Measurements from ENCODE around the gene HOXD8. TPM values are rescaled to one million over a fixed set of nuclear protein-coding genes. Genes with fewer than 3 reads are reported as not detected.

Gene HOXD8
- total RNA-seq, 1 donor from 2014 or later: 30.3 TPM

DNA sequence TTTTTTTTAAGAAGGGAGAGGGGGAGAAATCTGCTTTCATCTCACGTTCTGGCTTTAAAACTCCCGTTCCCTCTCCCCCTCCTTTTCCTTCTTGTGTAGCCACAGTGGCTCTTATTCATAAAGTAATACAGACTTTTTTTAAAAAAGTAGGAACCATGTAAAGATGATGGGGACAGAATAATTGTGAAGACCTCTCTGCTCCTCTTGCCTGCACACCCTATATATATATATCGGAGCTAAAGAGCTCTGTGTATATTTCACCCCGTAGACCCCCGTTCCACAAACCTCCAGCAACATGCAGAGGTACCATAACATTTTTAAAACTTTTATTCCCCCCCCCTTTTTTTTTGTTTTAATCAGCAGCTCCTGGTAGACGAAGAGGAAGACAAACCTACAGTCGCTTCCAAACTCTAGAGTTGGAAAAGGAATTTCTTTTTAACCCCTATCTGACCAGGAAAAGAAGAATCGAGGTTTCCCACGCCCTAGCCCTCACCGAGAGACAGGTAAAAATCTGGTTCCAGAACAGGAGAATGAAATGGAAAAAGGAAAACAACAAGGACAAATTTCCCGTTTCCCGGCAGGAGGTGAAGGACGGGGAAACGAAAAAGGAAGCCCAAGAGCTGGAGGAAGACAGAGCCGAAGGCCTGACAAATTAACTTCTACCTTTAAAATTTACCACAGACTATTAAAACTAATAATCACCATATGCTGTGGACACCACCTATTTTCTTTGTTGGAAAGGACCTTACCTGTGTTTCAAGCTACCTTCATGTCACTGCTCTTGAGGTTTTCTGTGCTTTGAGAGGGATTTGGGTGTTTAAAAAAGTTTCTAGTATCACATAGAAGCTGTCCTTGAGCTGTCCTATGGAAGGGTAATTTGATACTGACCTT lies 1.7 kb downstream of the HOXD8 start:
- DNase-seq: peak; percentile 40

- DNase-seq: no peak
These were observed 2.3 kb downstream of the HOXD8 start for GRCh38 chr2:176131848-176132158.

DNA sequence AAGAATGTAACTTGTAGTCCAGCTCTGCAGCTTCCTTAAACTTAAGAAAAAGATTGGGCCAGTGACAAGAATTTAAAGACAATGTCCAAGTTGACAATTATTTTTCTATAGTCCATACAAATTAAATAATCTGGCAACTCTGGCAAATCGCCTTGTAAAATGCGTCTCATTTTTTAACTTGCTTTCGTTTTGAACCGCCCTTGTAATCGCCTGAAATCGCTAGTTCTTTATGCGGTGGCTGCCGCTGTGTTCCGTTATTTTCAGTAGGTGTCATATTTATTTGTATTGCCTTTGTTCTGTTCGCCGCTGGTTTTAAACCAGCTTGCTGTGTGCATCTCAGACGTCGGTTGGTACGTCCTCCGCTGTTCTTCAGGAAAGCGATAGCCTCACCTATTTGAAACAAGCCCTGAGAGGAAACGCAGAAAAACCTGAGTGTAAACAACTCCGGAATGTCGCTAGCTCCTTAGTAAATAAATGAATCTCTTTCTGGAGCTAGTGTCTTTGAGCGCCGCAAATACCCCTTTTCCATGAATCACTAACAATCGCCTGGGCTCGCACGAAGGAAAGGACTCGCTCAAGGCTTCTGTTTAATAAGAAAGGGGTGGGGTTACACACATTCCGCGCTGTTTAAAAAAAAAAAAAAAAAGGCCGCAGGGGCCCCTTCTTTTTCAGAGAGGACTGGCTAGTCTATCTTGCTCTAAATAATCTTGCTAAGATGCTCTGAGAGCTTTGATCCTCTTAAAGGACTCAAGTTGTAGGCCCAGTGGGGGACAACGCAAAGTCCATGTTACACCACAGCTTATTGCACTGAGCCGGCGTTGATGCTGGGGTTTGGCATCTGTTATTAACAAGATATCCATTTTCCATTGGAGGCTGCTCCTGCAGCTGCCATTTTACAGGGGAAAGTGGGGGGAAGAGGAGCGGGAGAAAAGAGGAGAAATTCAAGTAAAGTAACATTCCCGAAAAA lies 3.0 kb downstream of the HOXD8 start:
- DNase-seq: peak; percentile 82

- DNase-seq: peak; percentile 37
These were observed 3.9 kb downstream of the HOXD8 start for GRCh38 chr2:176133389-176133788.

DNA sequence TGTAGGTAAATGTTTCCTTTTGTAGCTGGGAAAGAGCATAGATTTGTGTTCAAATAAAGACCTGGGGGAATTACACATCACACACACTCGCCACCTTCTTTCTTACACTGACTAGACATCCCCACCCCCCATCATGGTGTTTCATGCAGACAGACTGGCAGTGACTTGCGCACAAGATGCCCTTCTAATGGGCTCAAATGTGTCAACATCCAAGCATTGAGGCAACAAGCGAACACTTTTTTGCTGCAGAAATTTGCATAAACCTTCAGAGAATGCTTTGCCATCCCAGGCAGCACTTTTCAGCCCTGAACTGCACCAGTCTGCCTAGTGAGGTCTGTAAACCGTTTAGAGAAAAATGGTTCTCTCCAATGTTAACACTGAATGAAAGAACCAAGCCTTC lies 4.5 kb downstream of the HOXD8 start:
- DNase-seq: peak; percentile 9

- DNase-seq: peak; percentile 68
These were observed 5.5 kb downstream of the HOXD8 start for GRCh38 chr2:176135035-176135440.

DNA sequence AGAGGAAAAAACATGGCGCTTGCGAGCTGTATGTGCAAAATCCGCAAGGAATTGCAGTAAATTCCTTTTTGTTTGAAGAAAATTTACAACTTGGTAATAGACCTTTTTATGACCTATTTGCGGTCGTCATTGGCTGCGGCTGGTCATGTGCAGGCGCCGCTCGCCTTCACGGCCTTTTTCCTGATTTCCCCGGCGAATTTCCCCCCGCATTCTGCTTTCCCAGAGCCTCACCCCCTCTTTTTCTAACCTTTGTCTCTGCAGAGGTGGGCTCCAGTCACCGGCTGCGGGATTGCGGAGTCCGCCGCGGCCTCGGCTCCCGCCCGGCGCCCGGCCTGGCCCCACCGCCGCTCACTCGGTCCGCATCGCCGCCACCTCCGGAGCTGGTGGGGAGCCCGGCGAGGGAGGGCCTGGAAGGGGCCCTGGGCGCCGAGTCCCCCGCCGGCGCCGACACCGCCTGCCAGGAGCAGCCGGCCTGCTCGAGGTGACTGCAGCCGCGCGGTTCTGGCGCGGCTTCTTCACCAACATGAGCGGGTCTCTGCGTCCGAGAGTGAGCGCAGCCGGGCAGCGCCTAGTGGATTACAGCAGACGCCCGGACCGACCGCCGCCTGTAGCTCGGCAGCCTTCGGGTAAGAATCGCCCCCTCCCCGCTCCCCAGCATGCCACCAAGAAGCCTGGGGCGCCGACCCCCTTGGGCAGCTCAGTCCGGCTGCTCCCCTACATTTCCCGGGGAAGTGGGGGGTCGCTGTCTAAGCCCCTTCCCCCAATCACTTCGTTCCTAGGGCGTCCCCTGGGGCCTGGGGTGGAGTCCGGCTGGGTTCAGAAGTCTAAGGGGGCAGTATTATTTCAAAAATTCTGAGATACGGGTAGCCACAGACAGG lies 7.1 kb downstream of the HOXD8 start:
- peak; percentile 88 for DNase-seq

DNA sequence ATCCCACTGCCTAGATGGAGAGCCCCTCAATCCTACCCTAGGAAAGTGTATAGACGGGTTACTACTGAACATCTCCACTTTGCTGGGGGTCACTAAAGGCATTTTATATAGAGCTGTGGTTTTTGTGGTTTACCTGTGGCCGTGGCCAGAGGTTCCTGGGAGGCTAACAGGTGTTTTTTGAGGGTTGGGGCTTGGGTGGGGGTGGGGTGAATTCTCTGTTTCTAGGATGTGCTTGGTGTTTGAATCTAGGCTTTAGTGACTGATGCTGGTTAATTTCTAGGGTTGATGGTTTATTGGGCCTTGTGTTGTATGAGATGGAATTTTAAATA lies 7.7 kb downstream of the HOXD8 start:
- DNase-seq: peak; percentile 30

GRCh38 chr2:176137906-176138305 lies 8.4 kb downstream of the HOXD8 start:
- DNase-seq: peak; percentile 59

DNA sequence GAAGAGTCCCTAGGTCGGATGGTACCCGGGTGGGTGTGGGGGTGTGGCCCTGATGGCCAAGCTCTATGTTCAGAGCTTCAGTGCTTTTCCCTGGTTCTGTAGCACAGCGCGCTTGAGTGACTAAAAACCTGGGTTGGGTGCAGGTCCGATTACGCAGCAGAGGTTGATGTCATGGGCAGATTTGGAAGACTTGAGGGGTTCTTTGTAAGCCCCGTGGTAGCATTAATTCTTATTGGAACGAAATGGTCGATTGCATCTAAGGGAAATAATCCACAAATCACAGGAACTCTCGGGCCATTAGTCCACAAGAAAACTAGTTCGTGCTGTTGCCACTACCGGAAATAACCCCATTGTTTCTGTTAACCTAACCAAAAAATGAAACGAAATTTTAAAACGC lies 9.0 kb downstream of the HOXD8 start:
- peak; percentile 72 for DNase-seq

GRCh38 chr2:176138923-176139660 lies 9.6 kb downstream of the HOXD8 start:
- DNase-seq: peak; percentile 65

DNA sequence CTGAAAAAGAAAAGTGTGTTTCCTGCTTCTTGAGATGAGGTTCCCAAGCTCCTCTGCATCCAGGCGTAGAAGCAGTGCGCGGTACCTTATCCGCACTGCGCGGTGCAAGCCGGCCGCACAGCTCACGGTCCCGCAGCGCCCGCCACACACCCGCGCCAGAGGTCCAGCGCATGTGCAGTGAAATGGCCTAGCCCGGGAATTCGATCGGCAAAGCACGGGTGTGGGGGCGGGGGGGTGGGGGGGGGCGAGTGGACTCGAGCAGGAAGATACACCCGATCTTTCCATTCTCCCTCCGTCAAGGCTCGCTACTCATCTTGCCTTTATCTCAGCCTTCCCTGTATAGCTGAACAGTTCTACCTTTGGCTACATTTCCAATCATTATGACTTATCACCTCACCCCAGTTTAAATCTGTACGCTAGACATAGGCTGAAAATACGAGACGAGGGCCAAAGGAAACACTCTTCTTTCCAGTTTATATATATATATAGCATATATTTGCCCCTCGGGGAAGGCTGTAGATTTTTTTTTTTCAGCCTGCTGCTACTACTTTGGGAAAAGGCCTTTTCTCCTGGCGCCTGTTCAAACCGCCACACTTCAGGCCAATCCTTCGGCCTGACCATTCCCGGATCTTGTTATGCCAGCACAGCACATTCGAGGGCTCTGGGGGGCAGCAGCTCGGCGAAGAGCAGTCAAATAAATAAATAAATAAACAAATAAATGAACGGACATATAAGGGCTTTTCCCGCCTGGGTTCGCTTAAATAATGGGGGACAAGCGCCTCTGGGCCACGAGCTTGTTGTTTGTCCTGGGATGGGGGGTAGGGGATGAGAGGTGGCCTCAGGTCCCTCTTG lies 10.4 kb downstream of the HOXD8 start:
- DNase-seq: peak; percentile 65

DNA sequence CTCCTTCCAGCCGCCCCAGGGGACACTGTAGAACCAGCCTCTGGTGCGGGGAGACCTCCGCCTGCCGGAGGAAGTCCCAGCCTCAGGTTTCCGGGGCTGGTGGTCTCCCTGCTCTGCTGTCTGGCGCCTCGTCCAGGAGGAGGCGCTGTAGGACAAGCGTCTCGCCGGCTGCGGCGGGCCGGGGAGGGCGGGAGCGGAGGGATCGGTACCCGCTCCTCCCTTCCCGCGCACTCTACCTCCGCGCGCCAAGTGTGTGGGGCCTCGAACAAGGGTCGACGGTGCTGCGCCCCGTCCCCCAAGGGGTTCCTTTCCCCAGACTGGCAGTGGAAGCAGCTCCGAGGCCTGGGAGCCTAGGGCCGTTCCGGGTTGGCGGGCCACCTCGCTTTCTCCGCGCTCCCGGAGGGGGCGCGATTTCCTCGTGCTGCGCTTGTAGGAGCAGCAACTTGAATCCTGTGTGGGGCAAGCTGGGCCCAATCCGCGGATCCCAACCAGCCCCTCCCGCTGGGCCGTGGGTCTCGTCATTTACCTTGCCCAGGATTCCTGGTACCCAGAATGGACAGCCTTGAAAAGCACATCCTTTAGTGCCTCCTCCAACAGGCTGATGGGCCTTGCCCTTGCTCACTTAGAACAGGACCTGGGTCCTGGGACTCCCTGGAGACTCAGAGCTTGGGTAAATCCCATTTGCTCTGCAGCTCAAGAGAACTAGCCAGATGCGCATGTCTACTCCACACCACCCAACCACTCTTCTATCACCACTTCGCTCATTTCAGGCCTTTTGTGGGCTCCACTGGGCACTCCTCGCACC lies 11.2 kb downstream of the HOXD8 start:
- DNase-seq: peak; percentile 90

DNA sequence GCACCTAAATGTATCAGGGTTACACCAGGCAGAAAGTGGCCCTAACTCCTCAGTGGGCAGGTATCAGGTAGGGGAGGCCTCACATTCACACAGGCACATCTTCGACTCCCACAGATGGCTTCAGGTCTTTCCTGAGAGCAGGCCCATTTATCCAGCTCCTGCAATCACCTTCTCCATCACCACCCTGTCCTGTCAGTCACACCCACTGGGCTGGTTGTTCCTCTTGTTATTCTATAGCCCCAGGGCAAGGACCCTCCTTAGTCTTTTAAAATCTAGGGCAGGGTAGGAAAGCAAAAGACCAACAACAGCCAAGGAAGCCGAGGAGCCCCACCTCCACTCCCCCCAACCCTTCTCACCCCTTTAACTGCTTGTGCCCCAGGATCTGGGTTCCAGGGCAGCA lies 12.8 kb downstream of the HOXD8 start:
- no peak for DNase-seq

GRCh38 chr2:176145085-176145969 lies 15.8 kb downstream of the HOXD8 start:
- DNase-seq: no peak

GRCh38 chr2:176146101-176146500 lies 16.6 kb downstream of the HOXD8 start:
- no peak for DNase-seq

- no peak for DNase-seq
These were observed 17.1 kb downstream of the HOXD8 start for GRCh38 chr2:176146645-176147044.

DNA sequence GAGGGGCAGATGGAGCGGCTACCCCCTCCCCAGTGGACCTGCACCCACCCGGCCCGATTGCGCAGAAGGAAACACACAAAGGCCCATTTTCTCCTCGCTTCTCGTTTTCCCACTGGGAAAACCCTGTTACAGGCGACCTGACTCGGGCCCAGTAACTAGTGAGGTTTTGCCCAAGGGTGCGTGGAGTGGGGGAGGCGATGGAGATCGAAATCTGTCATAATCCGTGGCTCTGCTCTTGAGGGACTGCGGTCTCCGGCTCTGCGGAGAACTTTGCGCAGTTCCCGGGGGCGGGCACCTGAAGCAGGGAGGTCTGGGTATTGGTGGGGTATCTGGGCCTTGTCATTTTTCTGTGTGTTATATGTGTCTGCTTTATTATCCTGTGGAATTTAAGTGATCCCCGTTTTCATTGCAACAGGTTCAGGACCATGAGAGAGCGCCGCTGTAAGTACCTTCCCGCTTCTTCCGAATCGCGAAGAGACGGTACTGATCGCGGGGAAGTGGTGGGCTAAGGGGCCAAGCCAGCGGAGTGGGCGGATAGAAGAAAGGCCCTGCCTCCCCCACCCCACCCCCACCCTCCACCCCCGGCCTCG lies 17.8 kb downstream of the HOXD8 start:
- no peak for DNase-seq

Data from dermis blood vessel endothelial cell (primary cell).